ENCODE data around the gene GIMAP8. TPM values are rescaled to one million over a fixed set of nuclear protein-coding genes. Genes with fewer than 3 reads are reported as not detected.
A peak's percentile ranks its signal among the peaks of the same experiment; 100 is the strongest.

Gene GIMAP8
- total and polyA plus RNA-seq, 2 experiments from 2014 or later, result 0.06 TPM; not detected in 1

- H2AFZ ChIP-seq, result no peak overlapping the region
- DNase-seq (ENCODE audit: low spot score) (no peak), ATAC-seq (no peak)
- Mint-ChIP-seq H3K4me1 (peaks cover 30% of the 10 kb centered on the region), H3K9me3 (no peaks in the 10 kb centered on the region; the same call in none of the 3 replicates), H3K36me3 (ENCODE audit: low read depth) (peaks cover 53% of the 10 kb centered on the region), H3K4me3 (no peak overlapping the region), H3K27ac (peak overlapping the region; percentile 36; the same call in 1 of the 2 replicates), H3K27me3 (ENCODE audit: insufficient read depth, low read depth, poor library complexity) (peaks cover 22% of the 10 kb centered on the region)
- H3K4me2 ChIP-seq, result no peak overlapping the region
- TF ChIP-seq REST (IDR thresholded peaks at IDR 0.05; ENCODE audit: unreplicated experiment) (no peak), NANOG (IDR thresholded peaks at IDR 0.05; ENCODE audit: borderline replicate concordance) (no peak)
- no peaks in the 10 kb centered on the region for H3K9me2 ChIP-seq (ENCODE audit: insufficient read depth)
- 0 out of 2 replicates have a peak, but pooled peaks cover 8% of the 10 kb centered on the region for H3F3A ChIP-seq (replicated peaks; ENCODE audit: low read depth)
- H3K4me3 ChIP-seq, result no peak overlapping the region
- H3K27me3 ChIP-seq (ENCODE audit: insufficient read depth), result no peaks in the 10 kb centered on the region
- H3K79me2 ChIP-seq (replicated peaks; ENCODE audit: insufficient read depth), result peaks cover 18% of the 10 kb centered on the region
- H3K36me3 ChIP-seq (ENCODE audit: insufficient read depth), result peaks cover 5% of the 10 kb centered on the region; the same call in 1 of the 2 replicates
- no peaks in the 10 kb centered on the region; the same call in 1 of the 2 replicates for H4K20me1 ChIP-seq (replicated peaks; ENCODE audit: insufficient read depth)
- H3K4me1 ChIP-seq (ENCODE audit: insufficient read depth), result peaks cover 13% of the 10 kb centered on the region
- no peak overlapping the region; the same call in 1 of the 2 replicates for H3K27ac ChIP-seq (ENCODE audit: low read depth)
Measured at GRCh38 chr7:150410680-150411346, 39.6 kb upstream of the GIMAP8 start.

- Histone ChIP-seq H3K79me2 (replicated peaks; ENCODE audit: insufficient read depth) (peaks cover 10% of the 10 kb centered on the region), H3K4me1 (ENCODE audit: insufficient read depth) (peaks cover 6% of the 10 kb centered on the region), H3K27me3 (ENCODE audit: insufficient read depth) (no peaks in the 10 kb centered on the region), H2AFZ (no peak overlapping the region), H3F3A (replicated peaks; ENCODE audit: low read depth) (0 out of 2 replicates have a peak, but pooled peaks cover 6% of the 10 kb centered on the region), H3K36me3 (ENCODE audit: insufficient read depth) (peaks cover 5% of the 10 kb centered on the region; the same call in 1 of the 2 replicates), H3K4me2 (no peak overlapping the region), H3K9me2 (ENCODE audit: insufficient read depth) (no peaks in the 10 kb centered on the region), H3K27ac (ENCODE audit: low read depth) (no peak overlapping the region; the same call in 1 of the 2 replicates), H3K4me3 (no peak overlapping the region), H4K20me1 (replicated peaks; ENCODE audit: insufficient read depth) (no peaks in the 10 kb centered on the region)
- Mint-ChIP-seq H3K27ac (0 out of 2 replicates have a peak overlapping the region, but pooled peaks have one; percentile 14), H3K4me3 (no peak overlapping the region), H3K4me1 (peaks cover 24% of the 10 kb centered on the region), H3K9me3 (no peaks in the 10 kb centered on the region; the same call in none of the 3 replicates), H3K27me3 (ENCODE audit: insufficient read depth, low read depth, poor library complexity) (peaks cover 20% of the 10 kb centered on the region), H3K36me3 (ENCODE audit: low read depth) (peaks cover 53% of the 10 kb centered on the region)
- peak; percentile 5; the same call in 1 of the 3 replicates for ATAC-seq
- no peak for DNase-seq (ENCODE audit: low spot score)
- TF ChIP-seq REST (IDR thresholded peaks at IDR 0.05; ENCODE audit: unreplicated experiment), result no peak
- TF ChIP-seq EZH2phosphoT487 (IDR thresholded peaks at IDR 0.05; ENCODE audit: unreplicated experiment), result no peak
- no peak for TF ChIP-seq CREB1 (CRISPR knock-in tag; IDR thresholded peaks at IDR 0.05; ENCODE audit: low read depth)
- no peak for TF ChIP-seq ZNF114 (CRISPR knock-in tag; IDR thresholded peaks at IDR 0.05)
- no peak for TF ChIP-seq EZH2 (IDR thresholded peaks at IDR 0.05; ENCODE audit: low read depth, unreplicated experiment)
- no peak for TF ChIP-seq JUNB (IDR thresholded peaks at IDR 0.05; ENCODE audit: unreplicated experiment)
- no peak for TF ChIP-seq CTCF (conservative IDR thresholded peaks at IDR 0.05; ENCODE audit: low read depth in 2 of 2)
- TF ChIP-seq NANOG (IDR thresholded peaks at IDR 0.05; ENCODE audit: borderline replicate concordance), result no peak
- TF ChIP-seq POLR2AphosphoS5 (IDR thresholded peaks at IDR 0.05; ENCODE audit: low read depth), result no peak
- TF ChIP-seq ZNF331 (CRISPR knock-in tag; IDR thresholded peaks at IDR 0.05; ENCODE audit: low read depth), result no peak
Measured at GRCh38 chr7:150411606-150412005, 38.8 kb upstream of the GIMAP8 start.

All from GM23338 (cell line).